ENCODE data around the gene KIF21B. TPM values are rescaled to one million over a fixed set of nuclear protein-coding genes. Genes with fewer than 3 reads are reported as not detected.

Gene KIF21B
- total RNA-seq, 2 experiments from 2014 or later = 93.5 to 94.0 TPM

- no peak for ATAC-seq
- no peak for TF ChIP-seq CTCF (IDR thresholded peaks at IDR 0.05)
- H3K27me3 Mint-ChIP-seq = no peaks in the 10 kb centered on the region
- intact Hi-C loops (cut with micrococcal nuclease) = no loop called here
- H3K9me3 Mint-ChIP-seq = no peaks in the 10 kb centered on the region
- H3K4me1 Mint-ChIP-seq (ENCODE audit: low read depth) = no peaks in the 10 kb centered on the region
- POLR2A ChIA-PET = no interaction called here
- H3K4me3 Mint-ChIP-seq = no peak overlapping the region
- H3K27ac Mint-ChIP-seq = no peak overlapping the region
- peaks cover 67% of the 10 kb centered on the region for H3K36me3 Mint-ChIP-seq (ENCODE audit: low read depth)
- no peak for DNase-seq
- CTCF ChIA-PET = interaction anchor here (1.4 to 13.4 kb wide), 9 partner anchors 10 to 138 kb away, joined by 4 to 363 read pairs (median 20); partner anchors contain the start of gene KIF21B
Observed at GRCh38 chr1:200980873-200981272, 42.6 kb downstream of the KIF21B start.

- intact Hi-C loops (cut with micrococcal nuclease) = no loop called here
- DNase-seq = no peak
- H3K27ac Mint-ChIP-seq = no peak overlapping the region
Observed at GRCh38 chr1:200980452-200980772, 43.1 kb downstream of the KIF21B start.

GRCh38 chr1:200979574-200980451, 43.7 kb downstream of the KIF21B start:
- H3K36me3 Mint-ChIP-seq (ENCODE audit: low read depth) = peaks cover 69% of the 10 kb centered on the region
- peak; percentile 79 for DNase-seq
- no peaks in the 10 kb centered on the region for H3K4me1 Mint-ChIP-seq (ENCODE audit: low read depth)
- POLR2A ChIA-PET = interaction anchor here (0.5 to 1.6 kb wide), 6 partner anchors 10 to 117 kb away, joined by 3 to 5 read pairs (median 3); no protein-coding TSS in a partner anchor
- CTCF ChIA-PET = interaction anchor here (0.6 to 13.4 kb wide), 50 partner anchors 8 to 421 kb away, joined by 3 to 363 read pairs (median 4); partner anchors contain the start of genes KIF21B and TMEM9
- TF ChIP-seq CTCF (IDR thresholded peaks at IDR 0.05) = peak; percentile 87
- intact Hi-C loops (cut with micrococcal nuclease) = loop anchor here (2.0 to 10.0 kb wide), 2 partner anchors 61 to 135 kb away; partner anchors contain the start of gene CACNA1S
- no peaks in the 10 kb centered on the region for H3K9me3 Mint-ChIP-seq
- H3K27ac Mint-ChIP-seq = no peak overlapping the region
- peak; percentile 69 for ATAC-seq
- H3K27me3 Mint-ChIP-seq = no peaks in the 10 kb centered on the region
- H3K4me3 Mint-ChIP-seq = no peak overlapping the region

More at GRCh38 chr1:200980452-200980772, 43.1 kb downstream of the KIF21B start:
- Mint-ChIP-seq H3K4me1 (ENCODE audit: low read depth) (no peaks in the 10 kb centered on the region), H3K9me3 (no peaks in the 10 kb centered on the region), H3K36me3 (ENCODE audit: low read depth) (peaks cover 69% of the 10 kb centered on the region), H3K4me3 (no peak overlapping the region), H3K27me3 (no peaks in the 10 kb centered on the region)
- ChIA-PET CTCF (interaction anchor here (0.6 to 13.4 kb wide), 36 partner anchors 8 to 422 kb away, joined by 3 to 363 read pairs (median 5); partner anchors contain the start of genes KIF21B and TMEM9), POLR2A (interaction anchor here (0.5 to 1.3 kb wide), 5 partner anchors 9 to 116 kb away, joined by 3 to 5 read pairs (median 3); no protein-coding TSS in a partner anchor)
- ATAC-seq = no peak
- TF ChIP-seq CTCF (IDR thresholded peaks at IDR 0.05) = no peak

- ChIA-PET POLR2A (interaction anchor here (0.6 to 2.1 kb wide), 4 partner anchors 10 to 81 kb away, joined by 3 to 5 read pairs (median 3); no protein-coding TSS in a partner anchor), CTCF (interaction anchor here (8.1 to 13.4 kb wide), 2 partner anchors 46 to 65 kb away, joined by 109 to 363 read pairs; partner anchors contain the start of gene KIF21B)
- Mint-ChIP-seq H3K27me3 (no peaks in the 10 kb centered on the region), H3K36me3 (ENCODE audit: low read depth) (peaks cover 55% of the 10 kb centered on the region), H3K27ac (no peak overlapping the region), H3K4me1 (ENCODE audit: low read depth) (no peaks in the 10 kb centered on the region), H3K9me3 (no peaks in the 10 kb centered on the region), H3K4me3 (no peak overlapping the region)
- ATAC-seq (no peak), DNase-seq (no peak)
- TF ChIP-seq CTCF (IDR thresholded peaks at IDR 0.05) = no peak
- intact Hi-C loops (cut with micrococcal nuclease) = loop anchor here (10.0 kb wide), 1 partner anchor 138 kb away; the partner anchor contains the start of gene CACNA1S
Observed at GRCh38 chr1:200977071-200977754, 46.3 kb downstream of the KIF21B start.
